ENCODE measurements around the gene KANSL1. TPM values are rescaled to one million over a fixed set of nuclear protein-coding genes. Genes with fewer than 3 reads are reported as not detected.

The KANSL1 gene
- total and polyA plus RNA-seq, 2 experiments from 2014 or later, result 12.2 to 38.2 TPM

- Histone ChIP-seq H3F3A (ENCODE audit: insufficient read depth) (peaks cover 30% of the 10 kb centered on the region), H3K4me3 (no peak overlapping the region), H4K20me1 (ENCODE audit: insufficient read depth) (no peaks in the 10 kb centered on the region), H3K4me1 (ENCODE audit: insufficient read depth) (peaks cover 14% of the 10 kb centered on the region), H3K9me2 (ENCODE audit: insufficient read depth) (no peaks in the 10 kb centered on the region), H3K27me3 (replicated peaks; ENCODE audit: insufficient read depth) (no peaks in the 10 kb centered on the region), H3K9me3 (ENCODE audit: low read depth) (no peaks in the 10 kb centered on the region), H3K9ac (no peak overlapping the region), H2AFZ (no peak overlapping the region), H3K27ac (peak overlapping the region; percentile 48), H3K36me3 (ENCODE audit: low read depth) (peaks cover 26% of the 10 kb centered on the region), H3K4me2 (ENCODE audit: unreplicated experiment) (peak overlapping the region; percentile 55), H3K79me2 (ENCODE audit: insufficient read depth) (peaks cover 63% of the 10 kb centered on the region)
- TF ChIP-seq EZH2phosphoT487 (IDR thresholded peaks at IDR 0.05; ENCODE audit: insufficient read depth, low read depth) (no peak), EZH2 (IDR thresholded peaks at IDR 0.05; ENCODE audit: insufficient read depth, poor library complexity, severe bottlenecking) (no peak)
- in situ Hi-C loops (cut with MboI), result no loop called here
- WGBS, 2 experiments (ENCODE audit: low coverage in 1 of 2, low lambda C conversion rate in 2 of 2, missing lambda C conversion rate in 2 of 2), result 3 to 6% methylated on average over 2 of the region's 2 CpGs
- peak; percentile 96 for DNase-seq
Observed at GRCh38 chr17:46063241-46063640, 130.0 kb downstream of the KANSL1 start.

GRCh38 chr17:46061435-46061834 lies 131.8 kb downstream of the KANSL1 start:
- Histone ChIP-seq H3K79me2 (ENCODE audit: insufficient read depth) (peaks cover 57% of the 10 kb centered on the region), H3K9ac (no peak overlapping the region), H3K4me2 (ENCODE audit: unreplicated experiment) (no peak overlapping the region), H3K4me1 (ENCODE audit: insufficient read depth) (peaks cover 26% of the 10 kb centered on the region), H3K27ac (no peak overlapping the region), H3K27me3 (replicated peaks; ENCODE audit: insufficient read depth) (no peaks in the 10 kb centered on the region), H3F3A (ENCODE audit: insufficient read depth) (peaks cover 48% of the 10 kb centered on the region), H4K20me1 (ENCODE audit: insufficient read depth) (peaks cover 7% of the 10 kb centered on the region; the same call in 1 of the 2 replicates), H3K36me3 (ENCODE audit: low read depth) (peaks cover 12% of the 10 kb centered on the region), H3K9me3 (ENCODE audit: low read depth) (no peaks in the 10 kb centered on the region), H3K4me3 (no peak overlapping the region), H3K9me2 (ENCODE audit: insufficient read depth) (no peaks in the 10 kb centered on the region), H2AFZ (no peak overlapping the region)
- TF ChIP-seq EZH2 (IDR thresholded peaks at IDR 0.05; ENCODE audit: insufficient read depth, poor library complexity, severe bottlenecking) (no peak), EZH2phosphoT487 (IDR thresholded peaks at IDR 0.05; ENCODE audit: insufficient read depth, low read depth) (no peak)
- WGBS, 2 experiments (ENCODE audit: low coverage in 1 of 2, low lambda C conversion rate in 2 of 2, missing lambda C conversion rate in 2 of 2), result 98 to 100% methylated on average over 5 of the region's 5 CpGs
- peak; percentile 45 for DNase-seq
- in situ Hi-C loops (cut with MboI), result no loop called here

- Histone ChIP-seq H3K9me3 (ENCODE audit: low read depth) (no peaks in the 10 kb centered on the region), H4K20me1 (ENCODE audit: insufficient read depth) (peaks cover 10% of the 10 kb centered on the region; the same call in 1 of the 2 replicates), H3K36me3 (ENCODE audit: low read depth) (peaks cover 4% of the 10 kb centered on the region), H3K27me3 (replicated peaks; ENCODE audit: insufficient read depth) (no peaks in the 10 kb centered on the region), H3K4me2 (ENCODE audit: unreplicated experiment) (no peak overlapping the region), H3K27ac (no peak overlapping the region), H3F3A (ENCODE audit: insufficient read depth) (peaks cover 56% of the 10 kb centered on the region), H3K9me2 (ENCODE audit: insufficient read depth) (no peaks in the 10 kb centered on the region), H3K79me2 (ENCODE audit: insufficient read depth) (peaks cover 53% of the 10 kb centered on the region), H3K9ac (no peak overlapping the region), H2AFZ (no peak overlapping the region), H3K4me1 (ENCODE audit: insufficient read depth) (peaks cover 31% of the 10 kb centered on the region), H3K4me3 (no peak overlapping the region)
- TF ChIP-seq EZH2phosphoT487 (IDR thresholded peaks at IDR 0.05; ENCODE audit: insufficient read depth, low read depth) (no peak), EZH2 (IDR thresholded peaks at IDR 0.05; ENCODE audit: insufficient read depth, poor library complexity, severe bottlenecking) (no peak)
- in situ Hi-C loops (cut with MboI), result no loop called here
- WGBS, 2 experiments (ENCODE audit: low coverage in 1 of 2, low lambda C conversion rate in 2 of 2, missing lambda C conversion rate in 2 of 2), result 72 to 84% methylated on average over 2 of the region's 2 CpGs
- DNase-seq, result no peak
Observed at GRCh38 chr17:46060461-46060860, 132.8 kb downstream of the KANSL1 start.

- H3K79me2 ChIP-seq (ENCODE audit: insufficient read depth), result peaks cover 52% of the 10 kb centered on the region
- in situ Hi-C loops (cut with MboI), result no loop called here
- 62 to 70% methylated on average over 6 of the region's 6 CpGs for WGBS, 2 experiments (ENCODE audit: low coverage in 1 of 2, low lambda C conversion rate in 2 of 2, missing lambda C conversion rate in 2 of 2)
Observed at GRCh38 chr17:46059486-46059885, 133.7 kb downstream of the KANSL1 start.

More at GRCh38 chr17:46059486-46059885, 133.7 kb downstream of the KANSL1 start:
- peaks cover 10% of the 10 kb centered on the region; the same call in 1 of the 2 replicates for H4K20me1 ChIP-seq (ENCODE audit: insufficient read depth)
- H3K9me2 ChIP-seq (ENCODE audit: insufficient read depth), result no peaks in the 10 kb centered on the region
- no peaks in the 10 kb centered on the region for H3K27me3 ChIP-seq (replicated peaks; ENCODE audit: insufficient read depth)
- H3K4me2 ChIP-seq (ENCODE audit: unreplicated experiment), result no peak overlapping the region
- H3F3A ChIP-seq (ENCODE audit: insufficient read depth), result peaks cover 59% of the 10 kb centered on the region
- H2AFZ ChIP-seq, result no peak overlapping the region
- H3K9me3 ChIP-seq (ENCODE audit: low read depth), result no peaks in the 10 kb centered on the region
- H3K36me3 ChIP-seq (ENCODE audit: low read depth), result no peaks in the 10 kb centered on the region
- H3K4me3 ChIP-seq, result no peak overlapping the region
- peaks cover 31% of the 10 kb centered on the region for H3K4me1 ChIP-seq (ENCODE audit: insufficient read depth)
- no peak for DNase-seq
- TF ChIP-seq EZH2phosphoT487 (IDR thresholded peaks at IDR 0.05; ENCODE audit: insufficient read depth, low read depth) (no peak), EZH2 (IDR thresholded peaks at IDR 0.05; ENCODE audit: insufficient read depth, poor library complexity, severe bottlenecking) (no peak)
- no peak overlapping the region for H3K27ac ChIP-seq
- H3K9ac ChIP-seq, result no peak overlapping the region

Data from GM23248 (cell line).